Vagina (tissue), 2 donors: ENCODE measurements around the gene RAPGEF6.

ENCODE experiments used
- POLR2A ChIP-seq, 2 donors: fragments of 450-650 bp; IDR thresholded peaks; one replicate each; pipeline ENCODE4 v1.6.1; 2017; ENCODE audit warnings: antibody characterized with exemption in 2 of 2, mild to moderate bottlenecking in 2 of 2, moderate library complexity in 2 of 2
- POLR2AphosphoS5 ChIP-seq, 2 donors: sonication (generic); formaldehyde crosslinking; IDR thresholded peaks; one replicate each; pipeline ENCODE4 v1.9.0; 2017; ENCODE audit warnings: antibody characterized with exemption in 2 of 2, mild to moderate bottlenecking in 2 of 2, low read depth in 1 of 2; ENCODE audit not compliant: insufficient read depth in 1 of 2
- TF ChIP-seq, protein P1 (sequence below), 3 experiments: fragments of 450-650 bp in 2 of 3; fragments of 200-600 bp in 1 of 3; sonication (generic) in 1 of 3; IDR thresholded peaks; one replicate each; pipeline ENCODE4 v1.5.1; 2017 to 2019; ENCODE audit warnings: antibody characterized with exemption in 3 of 3, mild to moderate bottlenecking in 2 of 3, moderate library complexity in 2 of 3

DNA sequence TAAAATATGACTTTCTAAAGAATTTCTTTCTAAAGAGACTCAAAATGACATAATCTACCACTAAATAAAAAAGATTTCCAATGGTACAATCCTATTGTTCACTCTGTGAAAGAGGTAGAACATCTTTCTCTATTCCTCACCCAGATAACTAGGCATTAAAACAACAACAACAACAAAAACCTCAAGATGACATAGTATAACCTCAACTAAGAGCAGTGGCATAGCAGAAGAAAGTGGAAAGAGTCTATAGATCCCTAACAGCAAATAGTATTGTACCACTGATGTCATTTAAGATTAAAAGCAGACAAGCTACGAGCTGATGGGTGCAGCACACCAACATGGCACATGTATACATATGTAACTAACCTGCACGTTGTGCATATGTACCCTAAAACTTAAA lies 29.9 kb downstream of the RAPGEF6 start:
- TF ChIP-seq, protein P1, sequence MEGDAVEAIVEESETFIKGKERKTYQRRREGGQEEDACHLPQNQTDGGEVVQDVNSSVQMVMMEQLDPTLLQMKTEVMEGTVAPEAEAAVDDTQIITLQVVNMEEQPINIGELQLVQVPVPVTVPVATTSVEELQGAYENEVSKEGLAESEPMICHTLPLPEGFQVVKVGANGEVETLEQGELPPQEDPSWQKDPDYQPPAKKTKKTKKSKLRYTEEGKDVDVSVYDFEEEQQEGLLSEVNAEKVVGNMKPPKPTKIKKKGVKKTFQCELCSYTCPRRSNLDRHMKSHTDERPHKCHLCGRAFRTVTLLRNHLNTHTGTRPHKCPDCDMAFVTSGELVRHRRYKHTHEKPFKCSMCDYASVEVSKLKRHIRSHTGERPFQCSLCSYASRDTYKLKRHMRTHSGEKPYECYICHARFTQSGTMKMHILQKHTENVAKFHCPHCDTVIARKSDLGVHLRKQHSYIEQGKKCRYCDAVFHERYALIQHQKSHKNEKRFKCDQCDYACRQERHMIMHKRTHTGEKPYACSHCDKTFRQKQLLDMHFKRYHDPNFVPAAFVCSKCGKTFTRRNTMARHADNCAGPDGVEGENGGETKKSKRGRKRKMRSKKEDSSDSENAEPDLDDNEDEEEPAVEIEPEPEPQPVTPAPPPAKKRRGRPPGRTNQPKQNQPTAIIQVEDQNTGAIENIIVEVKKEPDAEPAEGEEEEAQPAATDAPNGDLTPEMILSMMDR (IDR thresholded peaks at IDR 0.05) = no peak
- TF ChIP-seq POLR2AphosphoS5 (IDR thresholded peaks at IDR 0.05; ENCODE audit: insufficient read depth in 1 of 2, low read depth in 1 of 2) (no peak), POLR2A (IDR thresholded peaks at IDR 0.05) (no peak)
